Stimulated activated CD8-positive, alpha-beta memory T cell treated with anti-CD3 and anti-CD28 coated beads, Interleukin-15, amount 100 ng/mL, for 24 hours (primary cell): ENCODE results near the gene CYTL1.
"Not testable (repeated sequence)": the region's sequence is repeated elsewhere in the genome, so short reads cannot be mapped to it uniquely, and the experiment has no call there.

ENCODE experiments used
- DNase-seq: peaks from one replicate; pipeline ENCODE4 v3.0.0-alpha.2; 2020; ENCODE audit warnings: low read depth

Gene CYTL1

DNA sequence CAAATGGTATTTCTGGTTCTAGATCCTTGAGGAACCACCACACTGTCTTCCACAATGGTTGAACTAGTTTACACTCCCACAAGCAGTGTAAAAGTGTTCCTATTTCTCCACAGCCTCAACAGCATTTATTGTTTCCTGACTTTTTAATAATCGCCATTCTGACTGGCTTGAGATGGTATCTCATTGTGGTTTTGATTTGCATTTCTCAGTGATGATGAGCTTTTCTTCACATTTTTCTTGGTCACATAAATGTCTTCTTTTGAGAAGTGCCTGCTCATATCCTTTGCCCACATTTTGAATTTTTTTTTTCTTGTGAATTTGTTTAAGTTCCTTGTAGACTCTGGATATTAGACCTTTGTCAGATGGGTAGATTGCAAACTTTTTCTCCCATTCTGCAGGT is 22.3 kb downstream of the CYTL1 start:
- not testable (repeated sequence) for DNase-seq

GRCh38 chr4:4995908-4996265 is 23.4 kb downstream of the CYTL1 start:
- DNase-seq = no peak

- DNase-seq = no peak
Observed at GRCh38 chr4:4995103-4995907, 24.0 kb downstream of the CYTL1 start.

GRCh38 chr4:4994312-4995097 is 24.8 kb downstream of the CYTL1 start:
- no peak for DNase-seq

DNA sequence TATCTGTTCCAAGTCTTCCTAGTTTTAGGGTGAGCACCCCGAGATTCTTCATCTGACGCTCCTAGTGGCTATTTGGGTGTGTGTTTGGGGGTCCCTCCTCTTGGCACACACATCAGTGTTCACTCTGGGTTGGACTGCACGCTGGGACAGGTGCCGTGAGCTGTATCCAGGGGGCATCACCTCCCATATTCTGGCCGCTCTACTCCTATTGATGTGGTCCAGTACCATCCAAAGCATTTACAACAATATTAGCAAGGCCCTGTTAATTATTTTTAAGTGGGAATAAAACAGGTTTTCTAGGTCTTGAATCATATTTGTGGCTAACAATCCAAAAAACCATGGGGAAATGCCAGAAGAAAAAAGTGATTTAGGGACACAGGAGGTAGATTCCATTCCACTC is 26.4 kb downstream of the CYTL1 start:
- no peak for DNase-seq

- DNase-seq = no peak
Observed at GRCh38 chr4:4991541-4992099, 27.6 kb downstream of the CYTL1 start.

DNA sequence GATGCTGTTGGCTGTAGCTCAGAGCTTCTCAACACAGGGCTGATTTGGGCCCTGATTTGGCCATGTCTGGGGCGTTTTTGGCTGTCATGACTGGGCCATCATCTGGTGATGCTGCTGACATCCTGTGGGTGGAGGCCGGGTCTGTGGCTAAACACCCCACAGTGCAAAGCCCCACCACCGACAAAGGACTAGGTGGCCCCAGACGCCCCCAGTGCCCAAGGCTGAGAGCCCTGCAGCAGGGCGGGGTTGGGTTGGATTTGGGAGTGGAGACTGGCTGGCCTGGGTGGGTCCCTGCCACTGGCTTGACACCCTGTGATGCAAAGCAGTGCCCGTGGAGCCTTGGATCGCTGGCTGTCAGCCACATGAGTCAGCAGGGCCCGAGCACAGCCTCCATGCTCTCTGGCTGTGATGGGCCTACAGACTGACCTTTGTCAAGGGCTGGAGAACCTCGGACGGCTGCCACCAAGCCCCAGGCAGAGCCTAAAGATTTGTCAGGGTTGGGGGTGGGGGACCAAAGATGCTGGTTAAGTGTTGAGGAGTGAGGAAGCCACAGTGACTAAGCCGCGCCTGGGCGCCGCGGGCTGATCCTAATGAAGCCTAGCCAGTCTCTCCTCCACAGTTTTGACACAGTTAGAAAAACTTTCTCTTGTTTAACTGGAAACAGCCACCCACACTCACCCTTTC is 28.3 kb downstream of the CYTL1 start:
- DNase-seq = no peak

GRCh38 chr4:4990329-4990728 is 28.9 kb downstream of the CYTL1 start:
- DNase-seq = no peak

DNA sequence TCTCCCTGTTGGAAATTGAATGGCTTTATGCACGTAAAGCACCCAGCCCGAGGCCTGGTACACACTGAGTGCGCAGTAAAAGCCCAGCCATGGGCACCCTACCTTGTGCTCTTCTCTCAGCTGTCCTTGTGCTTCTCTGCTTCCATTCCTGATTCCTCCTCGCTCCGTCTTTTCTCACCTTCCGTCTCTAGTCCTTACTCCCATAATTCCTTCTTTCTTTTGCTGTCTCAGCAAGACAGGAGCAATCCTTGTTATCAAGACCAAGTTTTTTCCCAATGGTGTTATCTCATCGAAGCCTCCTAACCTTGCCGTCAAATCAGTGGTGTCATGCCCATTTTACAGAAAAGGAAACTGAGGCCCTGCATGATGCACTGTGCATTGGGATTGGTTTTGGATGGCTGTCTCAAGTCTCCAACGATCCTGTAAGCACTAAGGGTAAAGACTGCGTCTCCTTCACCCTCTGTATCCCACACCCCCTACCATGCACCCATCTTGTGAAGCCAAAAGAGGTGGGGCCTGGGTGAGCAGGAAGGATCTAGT is 30.1 kb downstream of the CYTL1 start:
- no peak for DNase-seq

DNA sequence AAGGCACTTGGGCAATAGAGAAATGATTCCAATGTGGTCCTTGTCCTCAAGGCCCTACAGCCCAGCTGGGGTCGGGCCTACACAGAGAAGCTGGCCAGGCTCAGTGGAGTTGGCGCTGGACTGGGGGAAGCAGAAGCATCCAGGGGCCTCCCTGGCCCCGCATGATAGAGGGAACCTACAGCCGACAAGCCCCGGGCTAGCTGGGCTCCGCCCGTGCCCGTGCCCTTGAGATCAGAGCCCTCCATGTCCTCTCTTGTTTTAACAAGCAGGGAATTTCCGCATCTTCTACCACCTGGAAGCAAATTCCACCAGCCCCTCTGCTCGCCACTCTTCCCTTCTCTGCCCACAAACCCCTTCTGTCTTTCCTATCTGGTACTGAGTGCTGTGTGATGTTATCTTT is 31.6 kb downstream of the CYTL1 start:
- no peak for DNase-seq

DNA sequence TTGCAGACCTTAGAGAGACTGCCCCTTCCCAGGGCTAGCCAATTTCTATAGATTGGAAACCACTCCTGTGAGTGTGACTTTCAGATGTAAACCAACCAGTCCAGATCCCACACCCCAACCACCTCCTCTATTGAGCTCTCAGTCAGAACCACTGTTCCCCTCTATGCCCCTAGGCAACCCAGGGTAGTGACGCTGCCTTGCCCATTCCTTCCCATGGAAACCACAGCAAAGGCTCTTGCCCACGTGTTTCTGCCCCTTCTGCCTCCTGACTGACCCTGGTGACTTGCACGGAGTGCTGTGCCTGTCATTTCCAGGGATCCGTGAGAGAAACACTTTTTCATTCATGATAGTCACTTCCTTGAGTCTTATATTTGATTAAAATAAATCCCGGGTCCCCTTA is 32.4 kb downstream of the CYTL1 start:
- no peak for DNase-seq

- DNase-seq = no peak
Observed at GRCh38 chr4:4985844-4986243, 33.4 kb downstream of the CYTL1 start.

- no peak for DNase-seq
Observed at GRCh38 chr4:4985036-4985435, 34.2 kb downstream of the CYTL1 start.

DNA sequence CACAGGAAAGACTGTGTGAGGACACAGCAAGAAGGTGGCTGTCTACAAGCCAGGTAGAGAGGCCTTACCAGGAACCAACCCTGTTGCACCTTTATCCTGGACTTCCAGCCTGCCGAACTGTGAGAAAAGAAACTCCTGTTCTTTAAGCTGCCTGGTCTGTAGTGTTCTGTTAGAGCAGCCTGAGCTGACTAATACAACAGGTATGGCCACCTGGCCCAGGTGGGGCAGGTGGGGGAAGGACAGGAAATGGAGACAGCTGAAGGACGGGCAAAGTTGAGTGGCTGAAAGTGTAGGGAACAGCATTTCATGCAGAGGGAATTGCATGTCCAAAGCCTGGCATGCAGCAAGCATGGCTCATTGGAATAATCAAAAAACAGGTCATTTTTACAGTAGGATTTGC is 35.1 kb downstream of the CYTL1 start:
- no peak for DNase-seq

DNA sequence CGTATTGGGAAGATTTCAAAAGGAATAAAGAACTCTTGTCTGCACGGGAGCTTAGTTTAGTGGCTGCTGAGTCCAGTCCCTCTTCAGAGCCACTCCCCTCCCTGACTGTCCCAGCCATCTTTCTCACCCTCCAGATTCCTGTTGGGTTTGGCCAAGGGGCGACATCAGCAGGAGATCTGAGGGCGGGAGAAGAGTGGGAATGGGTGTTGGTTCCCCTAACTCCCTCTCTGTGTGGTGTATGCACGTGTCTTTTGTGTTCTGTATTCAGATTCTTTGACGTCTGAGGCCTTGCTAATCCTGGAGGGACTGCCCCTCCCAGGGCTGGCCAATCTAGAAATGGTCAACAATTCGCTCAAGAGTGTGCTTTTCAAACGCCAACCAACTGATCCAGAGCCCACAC is 37.4 kb downstream of the CYTL1 start:
- DNase-seq = no peak

DNA sequence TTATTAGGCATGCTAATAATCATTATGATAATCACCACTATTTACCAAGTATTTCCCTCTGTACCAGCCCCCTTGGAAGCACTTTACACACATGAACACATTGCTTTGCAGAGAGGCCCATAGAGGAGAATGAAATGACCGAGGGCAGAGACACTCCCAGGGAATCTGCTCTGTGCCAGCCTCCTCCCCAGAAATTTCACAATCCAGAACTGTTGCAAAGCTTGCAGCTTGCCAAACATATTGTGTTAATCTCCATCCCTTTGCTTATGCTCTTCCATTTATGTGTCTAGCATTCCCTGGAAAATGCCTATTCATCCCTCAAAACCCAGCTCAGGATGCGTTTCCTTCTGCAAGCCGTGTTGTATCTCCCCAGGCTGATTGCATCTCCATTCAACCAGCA is 37.8 kb downstream of the CYTL1 start:
- DNase-seq = no peak

GRCh38 chr4:4980621-4981230 is 38.5 kb downstream of the CYTL1 start:
- no peak for DNase-seq

- DNase-seq = no peak
Observed at GRCh38 chr4:4979971-4980370, 39.3 kb downstream of the CYTL1 start.

DNA sequence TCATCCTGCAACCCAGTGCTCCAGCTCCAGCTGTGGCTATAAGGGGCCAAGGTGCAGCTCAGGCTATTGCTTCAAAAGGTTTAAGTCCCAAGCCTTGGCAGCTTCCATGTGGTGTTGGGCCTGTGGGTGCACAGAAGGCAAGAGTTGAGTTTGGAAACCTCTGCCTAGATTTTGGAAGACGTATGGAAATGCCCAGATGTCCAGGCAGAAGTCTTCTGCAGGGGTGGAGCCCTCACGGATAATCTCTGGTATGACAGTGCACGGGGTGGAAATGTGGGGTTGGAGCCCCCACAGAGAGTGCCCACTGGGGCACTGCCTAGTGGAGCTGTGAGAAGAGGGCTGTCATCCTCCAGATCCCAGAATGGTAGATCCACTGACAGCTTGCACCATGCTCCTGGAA is 44.5 kb downstream of the CYTL1 start:
- DNase-seq = no peak

- DNase-seq = no peak
Observed at GRCh38 chr4:4971796-4972195, 47.5 kb downstream of the CYTL1 start.

DNA sequence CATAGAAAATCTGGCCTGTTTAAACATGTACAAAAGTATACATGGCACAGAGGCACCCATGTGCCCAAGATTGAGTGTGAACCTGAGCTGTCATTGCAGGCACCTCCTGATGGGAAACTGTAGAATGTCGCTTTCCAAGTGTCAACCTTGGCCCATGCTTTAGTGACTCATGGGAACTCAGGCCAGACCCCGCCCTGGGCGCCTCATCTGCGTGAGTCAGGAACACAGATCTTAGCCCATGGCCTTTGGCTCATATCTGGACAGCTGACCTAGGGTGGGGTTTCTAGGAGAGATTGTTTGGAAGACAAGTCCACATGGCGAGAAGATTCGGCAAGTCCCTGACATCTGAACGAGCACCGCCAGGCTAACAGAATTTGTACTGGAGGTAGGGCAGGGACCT is 50.0 kb downstream of the CYTL1 start:
- no peak for DNase-seq

GRCh38 chr4:4968161-4968725 is 51.0 kb downstream of the CYTL1 start:
- no peak for DNase-seq
